GM23248 (cell line): ENCODE measurements around the gene CD109.
"Not testable (repeated sequence)": the region's sequence is repeated elsewhere in the genome, so short reads cannot be mapped to it uniquely, and the experiment has no call there.

ENCODE experiments used
- EZH2 ChIP-seq: fragments of 200-600 bp; sonication (generic); IDR thresholded peaks from 2 replicates; pipeline ENCODE4 v1.6.1; 2018; ENCODE audit warnings: antibody characterized with exemption, mild to moderate bottlenecking; ENCODE audit not compliant: insufficient read depth, poor library complexity, severe bottlenecking
- EZH2phosphoT487 ChIP-seq: fragments of 200-600 bp; sonication (generic); IDR thresholded peaks from 2 replicates; pipeline ENCODE4 v1.6.1; 2018; ENCODE audit warnings: antibody characterized with exemption, moderate library complexity, mild to moderate bottlenecking, low read depth; ENCODE audit not compliant: insufficient read depth

DNA sequence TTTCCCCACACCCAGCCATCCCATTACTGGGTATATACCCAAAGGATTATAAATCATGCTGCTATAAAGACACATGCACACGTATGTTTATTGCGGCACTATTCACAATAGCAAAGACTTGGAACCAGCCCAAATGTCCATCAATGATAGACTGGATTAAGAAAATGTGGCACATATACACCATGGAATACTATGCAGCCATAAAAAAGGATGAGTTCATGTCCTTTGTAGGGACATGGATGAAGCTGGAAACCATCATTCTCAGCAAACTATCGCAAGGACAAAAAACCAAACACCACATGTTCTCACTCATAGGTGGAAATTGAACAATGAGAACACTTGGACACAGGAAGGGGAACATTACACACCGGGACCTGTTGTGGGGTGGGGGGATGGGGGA, 110.0 kb downstream of the CD109 start:
- not testable (repeated sequence) for TF ChIP-seq EZH2, EZH2phosphoT487
